NCI-H1092 (cell line): ENCODE measurements around the gene NEUROD2.

Experiments
- DNase-seq: peaks from one replicate; lab custom pipeline; 2025; lab: John Stamatoyannopoulos, UW

The NEUROD2 gene

GRCh38 chr17:39607851-39608130 lies at the start of gene NEUROD2:
Gene NEUROD2 (minus strand): TSS chr17:39607920. CDS start chr17:39606599, 1,321 bp downstream.
- no peak for DNase-seq

GRCh38 chr17:39655105-39655504 lies 47.4 kb upstream of the NEUROD2 start:
- no peak for DNase-seq

- peak; percentile 50 for DNase-seq
Observed at GRCh38 chr17:39653662-39654331, 46.1 kb upstream of the NEUROD2 start.

- DNase-seq = no peak
Observed at GRCh38 chr17:39653316-39653661, 45.6 kb upstream of the NEUROD2 start.

- no peak for DNase-seq
Observed at GRCh38 chr17:39652587-39653315, 45.0 kb upstream of the NEUROD2 start.

- no peak for DNase-seq
Observed at GRCh38 chr17:39651923-39652586, 44.3 kb upstream of the NEUROD2 start.

- DNase-seq = no peak
Observed at GRCh38 chr17:39650121-39650579, 42.4 kb upstream of the NEUROD2 start.

- no peak for DNase-seq
Observed at GRCh38 chr17:39648616-39649366, 41.1 kb upstream of the NEUROD2 start.

- DNase-seq = no peak
Observed at GRCh38 chr17:39647256-39647655, 39.5 kb upstream of the NEUROD2 start.

GRCh38 chr17:39643271-39643670 lies 35.6 kb upstream of the NEUROD2 start:
- DNase-seq = no peak

- DNase-seq = no peak
Observed at GRCh38 chr17:39642291-39643074, 34.8 kb upstream of the NEUROD2 start.

GRCh38 chr17:39641883-39642282 lies 34.2 kb upstream of the NEUROD2 start:
- DNase-seq = no peak

- DNase-seq = no peak
Observed at GRCh38 chr17:39641097-39641496, 33.4 kb upstream of the NEUROD2 start.

- no peak for DNase-seq
Observed at GRCh38 chr17:39640591-39641031, 32.9 kb upstream of the NEUROD2 start.

- no peak for DNase-seq
Observed at GRCh38 chr17:39639566-39640458, 32.1 kb upstream of the NEUROD2 start.

- DNase-seq = no peak
Observed at GRCh38 chr17:39639043-39639442, 31.3 kb upstream of the NEUROD2 start.

GRCh38 chr17:39638317-39638716 lies 30.6 kb upstream of the NEUROD2 start:
- no peak for DNase-seq

GRCh38 chr17:39636927-39637736 lies 29.4 kb upstream of the NEUROD2 start, which contains the start of gene STARD3:
Gene STARD3 (plus strand): TSS chr17:39637144. CDS start chr17:39653532, 16,388 bp downstream.
- DNase-seq = peak; percentile 87

- no peak for DNase-seq
Observed at GRCh38 chr17:39636587-39636926, 28.8 kb upstream of the NEUROD2 start.
